Nucleus accumbens (tissue), 56 donors: ENCODE data around the gene LCN1.
"Not testable (repeated sequence)": the region's sequence is repeated elsewhere in the genome, so short reads cannot be mapped to it uniquely, and the experiment has no call there.

Source experiments
- DNase-seq, 56 donors: peaks; one replicate each; lab custom pipeline; 2025; lab: John Stamatoyannopoulos, UW

Gene LCN1

DNA sequence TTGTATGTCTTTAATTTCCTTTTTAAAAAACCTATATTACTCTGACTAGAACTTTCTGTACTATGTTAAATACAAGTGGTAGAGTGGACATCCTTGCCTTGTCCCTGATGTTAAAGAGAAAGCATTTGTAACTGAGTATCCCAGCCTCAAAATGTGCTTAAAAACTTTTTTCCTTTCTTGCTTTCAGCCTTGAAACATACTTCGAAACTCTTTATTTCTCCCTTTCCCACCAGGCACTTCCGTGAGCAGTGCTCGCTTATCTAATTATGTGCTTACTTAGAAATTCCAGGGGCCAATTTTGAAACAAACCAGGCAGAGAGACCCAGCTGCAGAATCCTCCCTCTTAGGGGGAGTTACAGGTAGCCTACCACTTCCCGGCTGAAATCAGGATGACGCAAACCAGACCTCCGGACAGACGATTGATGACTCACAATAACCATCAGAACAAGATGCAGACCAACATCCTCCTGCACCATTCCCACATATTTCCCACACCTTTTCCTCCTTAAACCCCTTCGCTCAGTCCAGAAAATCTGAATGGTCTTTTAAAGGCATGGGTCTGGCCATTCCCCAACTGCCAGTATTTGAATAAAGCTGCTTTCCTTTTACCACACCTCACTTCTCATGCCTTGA, 22.1 kb downstream of the LCN1 start:
- DNase-seq = not testable (repeated sequence)

DNA sequence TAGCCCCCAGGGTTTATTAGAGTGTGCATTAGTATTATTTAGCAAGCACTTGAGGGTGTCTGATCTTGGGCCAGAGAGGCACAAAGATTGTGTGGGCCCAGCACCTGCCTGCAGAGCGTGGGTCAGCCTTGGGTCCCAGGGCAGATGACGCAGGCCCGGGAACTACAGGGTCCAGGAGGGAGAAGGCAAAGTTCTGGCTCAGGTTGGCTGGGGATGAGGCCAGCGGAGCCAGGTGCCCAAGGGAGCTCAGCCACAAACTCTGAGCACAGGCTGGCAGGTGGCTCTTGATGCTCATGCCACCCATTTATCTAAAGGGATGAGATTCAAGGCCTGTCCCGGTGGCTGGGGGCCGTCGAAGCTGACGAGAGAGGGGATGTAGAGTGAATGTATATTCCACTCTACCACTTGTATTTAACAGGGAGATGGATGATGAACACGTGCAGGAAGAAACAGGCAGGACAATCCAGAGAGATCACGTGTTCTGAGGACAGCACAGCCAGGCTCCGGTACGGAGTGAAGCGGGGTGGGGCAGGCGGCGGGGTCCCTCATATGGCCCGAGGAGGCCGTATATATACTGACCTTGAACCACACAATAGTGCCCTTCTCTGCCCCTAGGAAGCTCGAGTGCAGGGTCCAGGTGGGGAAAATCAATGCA, 23.9 kb downstream of the LCN1 start:
- DNase-seq = no peak

DNA sequence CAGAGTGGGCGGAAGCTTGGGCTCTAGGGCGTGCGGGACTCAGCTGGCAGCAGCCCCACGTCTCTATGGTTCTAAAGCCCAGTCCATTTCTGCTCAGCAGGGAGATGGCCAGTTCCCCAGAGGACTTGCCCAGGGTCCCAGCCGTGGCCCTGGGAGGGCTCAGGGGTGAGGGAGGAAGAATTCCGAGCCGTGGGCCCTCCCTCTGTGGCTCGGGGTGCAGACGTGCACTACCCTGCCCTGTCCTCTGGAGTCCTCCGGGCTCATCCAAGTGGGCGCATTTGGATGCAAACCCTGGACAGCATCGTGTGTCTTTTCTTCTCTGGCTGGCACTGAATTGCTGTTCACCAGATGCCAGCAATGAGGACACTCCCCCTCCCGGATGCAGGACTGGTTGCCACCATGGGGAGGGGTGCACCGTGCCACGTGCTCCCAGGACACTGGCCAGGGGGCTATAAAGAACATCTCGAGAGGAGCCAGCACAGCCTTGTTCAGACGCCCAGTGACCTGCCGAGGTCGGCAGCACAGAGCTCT, 24.5 kb downstream of the LCN1 start, which contains the start of gene OBP2A:
Gene OBP2A, plus strand, starts transcription at position 481 of the 531 bp plus-strand sequence. CDS start 55 bp downstream, outside the sequence.
- DNase-seq = not testable (repeated sequence)

DNA sequence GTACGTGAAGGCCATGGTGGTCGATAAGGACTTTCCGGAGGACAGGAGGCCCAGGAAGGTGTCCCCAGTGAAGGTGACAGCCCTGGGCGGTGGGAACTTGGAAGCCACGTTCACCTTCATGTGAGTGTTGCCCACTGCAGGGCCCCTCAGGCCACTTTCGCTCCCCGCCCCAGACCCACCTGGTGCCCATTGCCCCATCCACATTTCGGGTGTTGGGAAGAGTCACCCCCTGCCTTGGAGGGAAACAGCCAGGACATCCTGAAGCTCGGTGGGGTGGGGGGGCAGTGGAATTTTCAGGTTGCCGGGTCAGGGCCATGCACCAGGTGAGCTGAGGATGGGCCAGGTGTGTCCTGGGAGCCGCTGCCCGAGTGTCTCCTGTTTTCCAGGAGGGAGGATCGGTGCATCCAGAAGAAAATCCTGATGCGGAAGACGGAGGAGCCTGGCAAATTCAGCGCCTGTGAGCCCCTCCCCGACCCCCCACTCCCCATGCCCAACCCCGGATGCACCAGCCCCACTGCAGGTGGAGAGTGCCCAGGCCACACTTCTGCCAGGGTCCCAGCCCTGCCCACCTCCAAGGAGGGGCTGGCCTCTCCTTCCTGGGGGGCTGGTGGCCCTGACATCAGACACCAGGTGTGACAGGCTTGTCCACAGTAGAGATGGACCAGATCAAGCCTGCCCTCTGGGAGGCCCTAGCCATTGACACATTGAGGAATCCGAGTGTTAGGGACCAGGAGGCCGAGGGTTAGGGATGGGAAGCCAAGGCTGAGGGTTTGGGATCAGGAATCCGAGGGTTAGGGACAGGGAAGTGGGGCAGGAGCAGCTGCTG, 25.8 kb downstream of the LCN1 start:
- DNase-seq = not testable (repeated sequence)

DNA sequence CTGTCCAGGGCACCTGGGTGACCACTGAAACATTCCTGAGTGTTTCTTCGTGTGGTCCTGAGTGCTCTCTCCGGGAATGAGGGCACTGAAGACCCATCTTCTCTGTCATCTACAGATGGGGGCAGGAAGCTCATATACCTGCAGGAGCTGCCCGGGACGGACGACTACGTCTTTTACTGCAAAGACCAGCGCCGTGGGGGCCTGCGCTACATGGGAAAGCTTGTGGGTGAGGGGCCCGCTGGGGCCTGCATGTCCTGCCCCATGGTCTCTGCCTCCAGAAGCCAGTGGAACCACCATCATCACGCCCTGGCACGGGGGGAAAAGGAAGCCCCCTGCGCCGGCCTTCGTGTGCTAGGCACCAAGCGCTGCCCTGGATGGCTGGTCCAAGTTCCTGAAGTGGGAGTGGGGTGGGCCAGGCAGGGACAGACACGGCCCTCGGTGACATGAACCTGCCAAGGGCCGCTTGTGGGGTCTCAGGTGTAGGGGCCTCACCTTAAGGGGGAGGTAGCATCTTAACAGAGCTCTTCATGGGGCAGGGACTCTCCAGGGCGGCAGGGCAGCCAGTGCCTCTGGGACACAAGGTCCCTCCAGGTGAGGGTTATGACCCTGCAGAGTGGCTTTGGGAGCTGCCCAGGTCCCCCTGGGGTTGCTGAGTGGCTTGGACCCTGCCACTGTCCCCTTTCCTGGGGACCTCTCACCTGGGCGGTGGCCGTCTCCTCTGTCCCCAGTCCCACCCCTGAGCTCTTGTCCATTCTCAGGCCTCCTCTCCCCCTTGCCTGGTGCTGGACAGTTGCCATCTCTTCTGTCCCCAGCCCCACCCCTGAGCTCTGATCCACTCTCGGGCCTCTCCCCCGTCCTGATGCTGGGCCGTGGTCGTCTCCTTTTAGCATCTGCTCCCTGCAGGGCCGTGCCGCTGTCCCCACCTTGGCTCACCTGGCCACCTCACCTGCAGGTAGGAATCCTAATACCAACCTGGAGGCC, 26.8 kb downstream of the LCN1 start:
- no peak for DNase-seq

DNA sequence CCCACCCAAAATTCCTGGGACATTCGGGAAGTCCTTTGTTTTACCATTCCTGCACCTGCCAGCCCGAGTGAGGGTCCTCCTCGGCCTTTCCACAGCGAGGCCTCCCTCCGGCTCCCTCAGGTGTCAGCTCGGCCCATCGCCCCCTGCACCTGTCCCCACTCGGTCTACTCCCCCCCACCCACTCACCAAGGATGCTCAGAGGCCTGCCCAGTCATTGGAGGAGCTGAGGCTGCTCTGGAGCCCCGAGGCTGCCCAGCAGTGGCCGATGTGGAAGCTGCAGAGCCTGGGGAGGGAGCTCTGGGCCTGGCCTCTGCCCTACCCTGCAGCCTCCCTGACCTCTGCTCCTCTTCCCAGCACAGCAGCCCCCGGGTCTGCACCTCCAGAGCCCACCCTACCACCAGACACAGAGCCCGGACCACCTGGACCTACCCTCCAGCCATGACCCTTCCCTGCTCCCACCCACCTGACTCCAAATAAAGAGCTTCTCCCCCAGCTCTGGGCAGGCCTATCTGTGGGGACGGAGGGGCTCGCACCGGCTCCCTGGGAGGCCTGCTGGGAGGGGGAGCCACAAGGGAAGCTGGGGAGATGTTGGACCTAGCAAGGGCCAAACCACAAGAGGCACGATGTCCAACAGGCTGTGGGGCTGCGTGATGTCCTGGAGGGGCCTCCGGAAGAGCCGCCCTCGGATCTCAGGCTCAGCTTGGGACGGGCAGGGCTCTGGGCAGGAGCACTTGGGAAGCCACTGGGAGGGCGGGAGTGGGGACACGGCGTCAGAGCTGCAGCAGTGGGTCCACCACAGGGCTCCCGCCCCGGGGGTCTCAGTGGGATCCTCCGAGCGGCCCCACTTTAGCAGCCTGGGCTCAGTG, 28.5 kb downstream of the LCN1 start:
- not testable (repeated sequence) for DNase-seq

DNA sequence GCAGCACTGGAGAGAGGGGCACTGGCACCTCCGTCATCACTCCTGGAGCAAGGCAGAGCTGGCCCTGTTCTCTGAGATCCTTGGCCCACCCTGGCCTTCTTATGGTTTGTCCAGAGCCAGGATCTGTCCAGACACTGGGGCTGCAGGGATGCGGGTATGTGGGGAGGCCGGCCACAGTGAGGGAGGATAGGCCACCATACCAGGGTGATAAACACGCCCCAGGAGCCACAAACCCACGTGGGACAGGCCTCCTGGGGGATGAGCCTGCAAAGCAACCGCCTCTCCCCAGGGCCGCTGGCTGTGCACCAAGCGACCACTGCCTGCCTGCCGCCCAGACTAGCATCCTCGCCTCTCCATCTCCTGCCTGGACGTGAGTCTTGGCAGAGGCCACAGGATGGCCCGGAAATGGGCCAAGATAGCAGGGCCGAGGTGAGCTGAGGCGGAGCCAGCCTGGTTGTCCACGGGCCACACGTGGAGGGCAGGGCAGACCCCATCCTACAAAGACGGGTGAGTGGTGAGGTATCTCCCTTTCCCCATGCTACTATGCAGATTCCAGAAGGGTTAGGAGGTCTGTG, 29.2 kb downstream of the LCN1 start:
- no peak for DNase-seq

DNA sequence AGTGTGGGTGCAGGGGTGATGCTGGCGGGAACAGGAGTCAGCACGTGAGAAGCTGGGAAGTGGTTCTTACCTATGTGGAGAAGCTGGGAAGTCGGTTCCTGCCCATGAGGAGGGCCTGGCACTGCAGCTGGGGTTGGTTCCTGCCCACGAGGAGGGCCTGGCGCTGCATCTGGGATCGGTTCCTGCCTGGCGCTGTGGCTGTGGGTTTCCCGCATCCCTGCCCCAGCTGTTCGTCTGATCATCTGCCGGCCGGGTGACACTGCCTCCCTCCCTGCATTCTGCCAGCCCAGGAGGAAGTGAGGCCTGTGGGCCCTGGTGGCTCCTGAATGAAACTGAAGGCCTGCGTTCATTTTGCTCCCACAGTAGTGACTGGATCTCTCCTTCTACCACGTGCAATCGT, 29.8 kb downstream of the LCN1 start:
- DNase-seq = no peak

DNA sequence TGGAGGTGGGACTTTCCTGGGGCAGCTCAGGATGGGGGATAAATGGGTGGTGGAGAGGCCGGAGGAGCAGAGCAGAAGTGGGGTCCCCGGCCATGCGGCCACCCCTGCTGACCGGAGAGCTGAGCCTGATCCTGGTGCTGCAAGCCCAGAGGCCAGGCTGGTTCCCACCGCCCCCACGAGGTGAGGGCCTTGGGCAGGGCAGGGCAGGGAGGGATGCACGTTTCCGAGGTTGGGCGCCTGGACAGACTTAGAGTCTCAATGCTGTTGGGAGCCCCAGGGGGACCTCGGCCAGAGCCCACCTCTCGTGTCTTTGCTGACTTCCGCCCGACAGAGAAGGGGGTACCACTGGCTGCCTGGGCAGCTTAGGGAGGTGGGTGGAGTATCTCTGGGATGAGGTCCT, 30.2 kb downstream of the LCN1 start:
- no peak for DNase-seq

DNA sequence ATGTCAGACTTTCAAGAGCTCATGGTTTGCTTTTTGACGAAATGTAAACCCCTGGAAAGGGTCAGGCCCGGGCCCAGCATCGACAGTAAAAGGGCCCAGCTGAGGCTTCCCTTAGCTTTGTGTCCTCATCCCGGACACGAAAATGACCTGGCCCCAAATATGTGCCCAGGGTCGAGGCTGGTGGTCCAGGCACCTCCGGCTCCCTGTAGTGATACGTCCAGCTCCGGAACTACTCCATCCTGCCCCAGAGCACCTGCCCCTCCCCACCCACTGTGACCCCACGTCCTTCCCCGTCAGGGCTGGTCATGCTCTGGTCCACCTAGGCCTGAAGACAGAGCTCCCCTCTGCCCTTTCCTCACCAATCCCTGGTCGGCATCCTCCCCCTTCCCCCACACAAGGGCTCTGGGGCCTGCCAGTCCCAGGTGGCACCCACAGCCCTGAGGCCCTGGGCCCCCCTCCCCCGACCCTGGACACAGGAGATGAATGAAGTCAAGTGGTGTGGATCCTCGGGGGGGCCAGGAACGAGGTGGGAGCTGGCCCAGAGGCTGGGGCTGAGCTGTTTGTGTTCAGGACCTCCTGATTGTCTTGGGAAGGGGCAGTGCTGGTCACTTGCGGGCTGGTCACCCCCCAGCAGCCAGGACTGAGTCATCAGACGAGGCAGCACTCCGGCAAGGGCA, 30.9 kb downstream of the LCN1 start:
- no peak for DNase-seq

DNA sequence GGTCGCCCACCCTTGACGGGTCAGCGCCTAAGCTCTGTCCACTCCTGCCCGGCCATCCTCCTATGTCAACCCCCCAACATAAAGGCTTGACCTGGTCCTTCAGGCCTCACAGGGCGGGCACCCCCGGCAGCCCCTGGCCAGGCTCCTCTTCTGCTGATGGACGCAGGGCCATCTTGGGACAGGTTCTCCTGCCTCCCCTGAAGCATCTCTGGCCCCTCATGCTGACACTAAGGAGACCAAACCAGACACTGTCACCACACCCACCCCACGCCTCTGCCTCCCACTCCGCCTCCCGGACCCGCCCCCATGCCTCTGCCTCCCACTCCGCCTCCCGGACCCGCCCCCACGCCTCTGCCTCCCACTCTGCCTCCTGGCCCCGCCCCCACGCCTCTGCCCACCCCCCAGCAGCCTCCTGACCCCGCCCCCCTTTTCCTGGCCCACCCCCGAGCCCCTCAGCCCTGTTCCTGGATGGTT, 31.5 kb downstream of the LCN1 start:
- no peak for DNase-seq

DNA sequence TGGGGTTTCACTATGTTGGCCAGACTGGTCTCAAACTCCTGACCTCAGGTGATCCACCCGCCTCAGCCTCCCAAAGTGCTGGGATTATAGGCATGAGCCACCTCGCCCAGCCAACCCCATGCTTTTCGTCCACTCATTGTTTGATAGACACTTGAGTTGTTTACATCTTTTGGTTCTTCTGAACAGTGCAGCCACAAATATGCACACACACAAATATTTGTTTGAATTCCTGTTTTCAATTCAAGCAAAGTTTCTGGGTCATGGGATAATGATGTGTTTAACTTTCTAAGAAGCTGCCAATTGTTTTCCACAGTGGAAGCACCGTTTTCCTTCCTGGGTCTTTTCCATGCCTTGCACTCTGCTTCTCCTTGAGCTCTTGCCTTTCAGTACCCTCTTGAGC, 33.5 kb downstream of the LCN1 start:
- no peak for DNase-seq

DNA sequence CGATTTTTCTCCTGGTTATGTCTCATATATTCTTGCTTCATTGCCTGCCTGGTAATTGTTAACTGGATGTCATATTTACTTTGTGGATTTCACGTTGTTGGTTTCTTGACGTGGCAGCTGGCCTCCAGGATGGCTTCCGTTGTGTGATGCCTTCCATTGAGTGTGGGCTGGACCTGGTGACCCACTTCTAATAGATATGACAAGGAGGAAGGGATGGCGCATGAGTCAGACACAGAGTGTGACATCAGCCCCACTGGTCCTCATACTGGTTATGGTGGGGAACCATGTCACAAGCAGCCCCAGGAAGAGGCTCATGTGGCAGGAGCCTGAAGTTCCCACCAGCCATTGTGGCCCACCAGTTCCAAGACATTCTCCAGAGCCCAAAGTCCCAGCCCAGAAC, 34.0 kb downstream of the LCN1 start:
- DNase-seq = no peak

DNA sequence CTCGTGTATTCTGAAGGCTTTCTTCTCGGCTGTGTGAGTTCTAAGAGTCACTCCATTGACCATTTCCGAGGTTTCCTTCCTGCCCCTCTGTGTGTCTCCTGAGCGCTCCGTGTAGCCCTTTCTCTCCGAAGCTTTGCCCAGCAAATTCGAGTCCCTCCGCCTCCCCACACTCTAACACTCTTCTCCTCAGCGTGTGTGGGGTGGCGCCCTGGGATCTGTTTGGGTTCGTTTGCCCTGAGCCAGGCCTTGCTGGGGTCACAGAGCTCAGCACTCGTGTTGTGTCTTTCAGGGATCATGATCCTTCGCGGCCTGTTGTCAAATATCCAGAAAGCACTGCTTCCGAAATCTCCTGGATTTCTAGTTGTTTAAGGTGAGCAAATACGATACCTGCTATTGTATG, 34.7 kb downstream of the LCN1 start:
- DNase-seq = no peak

DNA sequence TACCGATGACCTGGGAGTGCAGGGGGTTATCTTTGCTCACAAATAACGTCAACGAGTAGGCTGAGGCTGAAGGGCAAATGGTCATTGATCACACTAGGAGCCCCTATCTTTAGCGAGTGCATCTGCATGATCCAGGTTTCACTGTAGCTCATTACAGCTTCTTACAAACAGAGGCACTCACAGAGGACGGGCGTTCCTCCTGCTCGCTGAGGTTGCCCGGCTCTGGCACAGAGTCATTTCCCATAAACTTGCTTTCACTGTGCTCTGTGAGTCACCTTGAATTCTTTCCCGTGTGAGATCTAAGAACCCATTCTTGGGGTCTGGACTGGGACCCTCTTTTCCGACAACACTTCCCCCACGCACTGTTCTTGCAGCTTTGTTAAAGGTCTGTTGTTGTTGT, 38.4 kb downstream of the LCN1 start:
- DNase-seq = no peak

DNA sequence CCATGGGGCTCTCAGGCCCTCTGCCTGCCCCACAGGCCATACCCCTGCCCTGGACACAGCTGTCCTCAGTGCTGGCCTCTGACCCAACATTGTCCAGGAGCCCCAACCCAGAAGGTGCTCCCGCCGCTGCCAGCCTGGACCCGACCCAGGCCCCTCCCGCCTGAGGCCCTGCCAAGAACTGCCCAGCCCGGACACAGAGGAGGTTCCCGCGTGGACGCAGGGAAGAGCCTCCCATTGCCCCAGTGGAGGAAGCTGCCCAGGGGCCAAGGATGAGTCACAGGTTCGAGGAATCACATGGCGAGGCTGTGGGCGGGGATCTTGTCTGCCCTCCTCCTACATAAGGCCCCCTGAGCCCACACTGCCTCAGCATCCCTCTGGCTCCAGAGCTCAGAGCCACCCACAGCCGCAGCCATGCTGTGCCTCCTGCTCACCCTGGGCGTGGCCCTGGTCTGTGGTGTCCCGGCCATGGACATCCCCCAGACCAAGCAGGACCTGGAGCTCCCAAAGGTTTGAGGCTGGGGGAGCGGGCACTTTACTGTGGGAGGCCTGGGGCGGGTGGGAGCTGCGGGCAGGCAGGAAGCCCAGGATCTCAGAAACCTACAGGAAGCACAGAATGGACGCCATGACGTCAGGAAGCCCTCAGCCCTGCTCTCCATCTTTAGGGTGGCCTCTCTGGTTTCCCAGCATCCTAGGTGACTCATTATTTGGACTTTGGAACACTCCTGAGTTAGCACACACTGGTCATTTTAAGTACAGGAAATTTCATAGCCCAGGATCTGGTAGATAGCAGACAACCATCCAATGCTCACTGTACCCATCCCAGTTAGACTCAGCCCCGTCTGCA, 40.4 kb downstream of the LCN1 start, which contains the start of gene PAEP:
Gene PAEP, plus strand, starts transcription at position 366 of the 844 bp plus-strand sequence.
- no peak for DNase-seq

DNA sequence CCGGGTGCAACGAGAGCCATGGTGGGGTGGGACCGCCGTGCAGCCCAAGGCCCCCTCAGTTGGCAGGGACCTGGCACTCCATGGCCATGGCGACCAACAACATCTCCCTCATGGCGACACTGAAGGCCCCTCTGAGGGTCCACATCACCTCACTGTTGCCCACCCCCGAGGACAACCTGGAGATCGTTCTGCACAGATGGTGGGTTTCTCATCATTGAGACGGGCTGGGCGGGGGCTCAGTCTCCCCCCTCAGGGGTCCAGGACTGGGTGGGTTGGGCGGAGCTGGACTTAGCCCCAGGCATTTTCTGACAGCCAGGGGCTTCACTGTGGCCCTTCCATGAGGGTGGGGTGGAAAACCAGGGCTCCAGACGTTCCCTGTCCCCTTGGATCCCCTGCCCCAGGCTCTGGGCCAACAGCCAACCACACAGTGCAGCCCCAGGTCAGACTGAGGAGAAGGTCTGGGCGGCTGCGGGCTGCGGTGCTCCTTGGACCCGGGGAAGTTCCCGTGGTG, 41.0 kb downstream of the LCN1 start:
- no peak for DNase-seq
